Neural cell (in vitro differentiated cells): Measurements from ENCODE around the gene TNS1. TPM values are rescaled to one million over a fixed set of nuclear protein-coding genes. Genes with fewer than 3 reads are reported as not detected.

Experiments
- H2AFZ ChIP-seq: fragments of 200-600, 300-800 bp; sonication (generic), shearing (Covaris generic); 2 replicates; pipeline ENCODE4 v1.6.0; 2014; ENCODE audit warnings: low read depth, mild to moderate bottlenecking, antibody characterized with exemption, low read length, moderate library complexity
- H3F3A ChIP-seq: fragments of 200-600 bp; shearing (Covaris generic); 2 replicates; pipeline ENCODE4 v1.6.1; 2016; ENCODE audit warnings: mild to moderate bottlenecking, moderate library complexity, mixed read lengths, antibody characterized with exemption, low read length; ENCODE audit not compliant: insufficient read depth, poor library complexity, severe bottlenecking
- H3K27ac ChIP-seq: fragments of 200-600, 300-800 bp; sonication (generic), shearing (Covaris generic); 2 replicates; pipeline ENCODE4 v1.5.1; 2014; ENCODE audit warnings: mild to moderate bottlenecking, low read length, moderate library complexity
- H3K27me3 ChIP-seq: fragments of 300-800, 200-600 bp; sonication (generic), shearing (Covaris generic); 2 replicates; pipeline ENCODE4 v1.6.0; 2014; ENCODE audit warnings: mild to moderate bottlenecking, low read depth, low read length, moderate library complexity; ENCODE audit not compliant: insufficient read depth
- H3K36me3 ChIP-seq: fragments of 300-800, 200-600 bp; sonication (generic), shearing (Covaris generic); 2 replicates; pipeline ENCODE4 v1.5.1; 2014; ENCODE audit warnings: mild to moderate bottlenecking, antibody characterized with exemption, low read length, moderate library complexity; ENCODE audit not compliant: insufficient read depth
- H3K4me2 ChIP-seq: fragments of 300-800, 200-600 bp; sonication (generic), shearing (Covaris generic); 2 replicates; pipeline ENCODE4 v1.6.0; 2014; ENCODE audit warnings: mild to moderate bottlenecking, low read length
- H3K4me3 ChIP-seq: fragments of 300-800, 200-600 bp; sonication (generic), shearing (Covaris generic); 2 replicates; pipeline ENCODE4 v1.5.1; 2014; ENCODE audit warnings: mild to moderate bottlenecking, low read length, moderate library complexity
- H3K79me2 ChIP-seq: fragments of 200-600 bp; shearing (Covaris generic); replicated peaks from 2 replicates; pipeline ENCODE4 v1.6.0; 2014; ENCODE audit warnings: mild to moderate bottlenecking, low read length, moderate library complexity; ENCODE audit not compliant: insufficient read depth
- H3K9ac ChIP-seq: fragments of 300-800, 200-600 bp; sonication (generic), shearing (Covaris generic); 2 replicates; pipeline ENCODE4 v1.6.1; 2016; ENCODE audit warnings: mild to moderate bottlenecking, low read length, mixed read lengths
- H3K9me2 ChIP-seq: fragments of 200-600 bp; shearing (Covaris generic); 2 replicates; pipeline ENCODE4 v1.6.1; 2016; ENCODE audit warnings: mild to moderate bottlenecking, low read length, mixed read lengths; ENCODE audit not compliant: insufficient read depth
- H3K9me3 ChIP-seq: fragments of 200-600, 300-800 bp; sonication (generic), shearing (Covaris generic); 2 replicates; pipeline ENCODE4 v1.6.1; 2016; ENCODE audit warnings: mild to moderate bottlenecking, mixed run types, low read length, moderate library complexity, mixed read lengths
- H4K20me1 ChIP-seq: fragments of 200-600 bp; shearing (Covaris generic); 2 replicates; pipeline ENCODE4 v1.6.1; 2016; ENCODE audit warnings: mild to moderate bottlenecking, mixed run types; ENCODE audit not compliant: insufficient read depth
- EP300 ChIP-seq: fragments of 450-650 bp; conservative IDR thresholded peaks from 2 replicates; pipeline ENCODE4 v1.6.1; 2014; ENCODE audit warnings: antibody characterized with exemption, mild to moderate bottlenecking, moderate library complexity; ENCODE audit not compliant: poor library complexity, severe bottlenecking
- EZH2 ChIP-seq: fragments of 200-600, 300-800 bp; shearing (Covaris generic), sonication (generic); IDR thresholded peaks from 2 replicates; pipeline ENCODE4 v1.6.1; 2014; ENCODE audit warnings: antibody characterized with exemption, low read length, borderline replicate concordance, mild to moderate bottlenecking; ENCODE audit not compliant: insufficient read depth, poor library complexity, severe bottlenecking
- MXI1 ChIP-seq: fragments of 450-650 bp; conservative IDR thresholded peaks from 2 replicates; pipeline ENCODE4 v1.6.1; 2014; ENCODE audit warnings: antibody characterized with exemption, mild to moderate bottlenecking; ENCODE audit not compliant: poor library complexity, severe bottlenecking
- POLR2AphosphoS5 ChIP-seq: IDR thresholded peaks from 2 replicates; pipeline ENCODE4 v1.6.1; 2012
- RAD21 ChIP-seq: fragments of 450-650 bp; conservative IDR thresholded peaks from 2 replicates; pipeline ENCODE4 v1.6.1; 2014; ENCODE audit warnings: antibody characterized with exemption, mild to moderate bottlenecking, moderate library complexity
- SMC3 ChIP-seq: fragments of 450-650 bp; conservative IDR thresholded peaks from 2 replicates; pipeline ENCODE4 v1.6.1; 2014; ENCODE audit warnings: antibody characterized with exemption, mild to moderate bottlenecking, moderate library complexity; ENCODE audit not compliant: poor library complexity
- TAF1 ChIP-seq: IDR thresholded peaks from 2 replicates; pipeline ENCODE4 v1.6.1; 2012; ENCODE audit warnings: low read depth
- polyA plus RNA-seq: library from polyadenylated mRNA; depleted of rRNA; stranded (reverse); fragments of >200 nt; gene quantifications from 2 replicates; pipeline ENCODE4 v1.2.3, GENCODE V29; 2014
- TF ChIP-seq, protein P1 (sequence below): fragments of 450-650 bp; IDR thresholded peaks from 2 replicates; pipeline ENCODE4 v1.5.1; 2014; ENCODE audit warnings: antibody characterized with exemption, mild to moderate bottlenecking, moderate library complexity; ENCODE audit not compliant: poor library complexity, severe bottlenecking
- TF ChIP-seq, protein P2 (sequence below): IDR thresholded peaks from 2 replicates; pipeline ENCODE4 v1.6.1; 2012; ENCODE audit warnings: borderline replicate concordance

TNS1 gene
- polyA plus RNA-seq, 1 donor from 2014 or later: 1.5 TPM

DNA sequence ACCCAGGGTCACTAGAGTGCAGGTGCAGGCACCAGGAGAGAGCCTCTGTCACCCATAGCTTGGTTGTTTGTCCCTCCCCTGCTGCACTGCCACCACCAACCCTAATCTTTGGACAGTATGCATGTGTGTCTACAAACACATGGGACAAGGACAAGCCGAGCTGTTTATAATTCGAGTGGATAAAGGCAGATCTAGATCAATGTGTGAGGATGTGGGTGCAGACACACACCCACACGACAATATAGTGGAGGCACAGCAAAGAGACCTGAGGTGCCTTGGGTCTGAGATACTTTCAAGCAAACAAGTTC lies 199.2 kb downstream of the TNS1 start:
- Histone ChIP-seq H3K27me3 (no peaks in the 10 kb centered on the region), H3F3A (no peaks in the 10 kb centered on the region), H3K4me2 (no peak overlapping the region), H2AFZ (no peak overlapping the region), H3K9me2 (no peaks in the 10 kb centered on the region), H4K20me1 (no peaks in the 10 kb centered on the region), H3K36me3 (no peaks in the 10 kb centered on the region), H3K79me2 (no peaks in the 10 kb centered on the region), H3K9me3 (no peaks in the 10 kb centered on the region), H3K27ac (no peak overlapping the region), H3K9ac (no peak overlapping the region), H3K4me3 (no peak overlapping the region)
- TF ChIP-seq, protein P1, sequence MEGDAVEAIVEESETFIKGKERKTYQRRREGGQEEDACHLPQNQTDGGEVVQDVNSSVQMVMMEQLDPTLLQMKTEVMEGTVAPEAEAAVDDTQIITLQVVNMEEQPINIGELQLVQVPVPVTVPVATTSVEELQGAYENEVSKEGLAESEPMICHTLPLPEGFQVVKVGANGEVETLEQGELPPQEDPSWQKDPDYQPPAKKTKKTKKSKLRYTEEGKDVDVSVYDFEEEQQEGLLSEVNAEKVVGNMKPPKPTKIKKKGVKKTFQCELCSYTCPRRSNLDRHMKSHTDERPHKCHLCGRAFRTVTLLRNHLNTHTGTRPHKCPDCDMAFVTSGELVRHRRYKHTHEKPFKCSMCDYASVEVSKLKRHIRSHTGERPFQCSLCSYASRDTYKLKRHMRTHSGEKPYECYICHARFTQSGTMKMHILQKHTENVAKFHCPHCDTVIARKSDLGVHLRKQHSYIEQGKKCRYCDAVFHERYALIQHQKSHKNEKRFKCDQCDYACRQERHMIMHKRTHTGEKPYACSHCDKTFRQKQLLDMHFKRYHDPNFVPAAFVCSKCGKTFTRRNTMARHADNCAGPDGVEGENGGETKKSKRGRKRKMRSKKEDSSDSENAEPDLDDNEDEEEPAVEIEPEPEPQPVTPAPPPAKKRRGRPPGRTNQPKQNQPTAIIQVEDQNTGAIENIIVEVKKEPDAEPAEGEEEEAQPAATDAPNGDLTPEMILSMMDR: no peak
- TF ChIP-seq POLR2AphosphoS5 (no peak), SMC3 (no peak), TAF1 (no peak), EZH2 (no peak), EP300 (no peak), MXI1 (no peak), RAD21 (no peak)
- TF ChIP-seq, protein P2, sequence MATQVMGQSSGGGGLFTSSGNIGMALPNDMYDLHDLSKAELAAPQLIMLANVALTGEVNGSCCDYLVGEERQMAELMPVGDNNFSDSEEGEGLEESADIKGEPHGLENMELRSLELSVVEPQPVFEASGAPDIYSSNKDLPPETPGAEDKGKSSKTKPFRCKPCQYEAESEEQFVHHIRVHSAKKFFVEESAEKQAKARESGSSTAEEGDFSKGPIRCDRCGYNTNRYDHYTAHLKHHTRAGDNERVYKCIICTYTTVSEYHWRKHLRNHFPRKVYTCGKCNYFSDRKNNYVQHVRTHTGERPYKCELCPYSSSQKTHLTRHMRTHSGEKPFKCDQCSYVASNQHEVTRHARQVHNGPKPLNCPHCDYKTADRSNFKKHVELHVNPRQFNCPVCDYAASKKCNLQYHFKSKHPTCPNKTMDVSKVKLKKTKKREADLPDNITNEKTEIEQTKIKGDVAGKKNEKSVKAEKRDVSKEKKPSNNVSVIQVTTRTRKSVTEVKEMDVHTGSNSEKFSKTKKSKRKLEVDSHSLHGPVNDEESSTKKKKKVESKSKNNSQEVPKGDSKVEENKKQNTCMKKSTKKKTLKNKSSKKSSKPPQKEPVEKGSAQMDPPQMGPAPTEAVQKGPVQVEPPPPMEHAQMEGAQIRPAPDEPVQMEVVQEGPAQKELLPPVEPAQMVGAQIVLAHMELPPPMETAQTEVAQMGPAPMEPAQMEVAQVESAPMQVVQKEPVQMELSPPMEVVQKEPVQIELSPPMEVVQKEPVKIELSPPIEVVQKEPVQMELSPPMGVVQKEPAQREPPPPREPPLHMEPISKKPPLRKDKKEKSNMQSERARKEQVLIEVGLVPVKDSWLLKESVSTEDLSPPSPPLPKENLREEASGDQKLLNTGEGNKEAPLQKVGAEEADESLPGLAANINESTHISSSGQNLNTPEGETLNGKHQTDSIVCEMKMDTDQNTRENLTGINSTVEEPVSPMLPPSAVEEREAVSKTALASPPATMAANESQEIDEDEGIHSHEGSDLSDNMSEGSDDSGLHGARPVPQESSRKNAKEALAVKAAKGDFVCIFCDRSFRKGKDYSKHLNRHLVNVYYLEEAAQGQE: no peak

DNA sequence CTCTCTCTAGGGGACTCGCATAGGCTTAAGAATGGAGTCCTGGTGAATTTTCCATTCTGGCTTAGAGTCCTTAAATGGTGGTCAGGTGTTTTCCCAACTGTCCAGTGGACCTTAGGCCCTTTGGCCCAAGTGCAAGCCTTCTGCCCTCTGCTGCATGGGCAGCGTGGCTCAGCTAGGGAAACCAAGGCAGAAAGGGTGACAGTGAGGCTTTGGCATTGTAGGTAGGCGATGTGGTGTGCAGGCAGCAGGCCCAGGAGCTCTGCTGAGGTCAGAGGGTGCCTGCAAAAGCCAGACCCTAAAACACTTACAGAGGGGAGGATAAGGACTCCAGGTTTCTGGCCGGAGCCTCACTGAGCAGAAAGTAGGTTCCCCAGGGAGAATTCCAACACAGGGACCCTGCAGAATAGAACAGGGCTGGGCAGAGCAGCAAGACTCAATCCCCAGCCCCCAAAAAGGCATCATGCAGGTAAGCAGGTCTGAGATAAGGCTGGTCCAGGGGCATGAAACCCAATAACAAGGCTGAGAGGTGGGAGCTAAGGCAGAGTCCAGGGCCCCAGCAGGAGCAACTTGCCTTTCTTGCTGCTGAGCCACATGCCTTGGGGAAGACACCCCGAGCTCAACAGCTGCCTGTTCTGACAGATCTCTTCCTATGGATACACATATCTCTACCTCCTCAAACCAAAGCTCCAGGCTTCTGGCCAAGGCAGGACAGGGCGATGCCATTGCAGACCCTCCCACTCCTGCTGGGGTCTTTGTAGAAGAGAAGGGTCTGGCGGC lies 199.7 kb downstream of the TNS1 start:
- Histone ChIP-seq H3K4me2 (no peak overlapping the region), H4K20me1 (no peaks in the 10 kb centered on the region), H3K9ac (no peak overlapping the region), H3K9me3 (no peaks in the 10 kb centered on the region), H3K36me3 (no peaks in the 10 kb centered on the region), H2AFZ (no peak overlapping the region), H3K9me2 (no peaks in the 10 kb centered on the region), H3K27me3 (no peaks in the 10 kb centered on the region), H3K27ac (no peak overlapping the region), H3K4me3 (no peak overlapping the region), H3K79me2 (no peaks in the 10 kb centered on the region), H3F3A (no peaks in the 10 kb centered on the region)
- TF ChIP-seq, protein P1: no peak
- no peak for TF ChIP-seq EZH2
- TF ChIP-seq MXI1: no peak
- TF ChIP-seq POLR2AphosphoS5: no peak
- no peak for TF ChIP-seq TAF1
- TF ChIP-seq SMC3: no peak
- no peak for TF ChIP-seq EP300
- TF ChIP-seq RAD21: no peak
- TF ChIP-seq, protein P2: no peak
